DND-41 (cell line): ENCODE data around the gene RCAN2.

Experiments
- CTCF ChIP-seq: IDR thresholded peaks from 2 replicates; pipeline ENCODE4 v1.5.1; 2012; ENCODE audit warnings: borderline replicate concordance, low read length, moderate library complexity, mild to moderate bottlenecking; ENCODE audit not compliant: poor library complexity, severe bottlenecking; ENCODE audit errors: extremely low read depth
- EZH2 ChIP-seq: IDR thresholded peaks from 3 replicates; pipeline ENCODE4 v1.6.1; 2012; ENCODE audit warnings: borderline replicate concordance, low read depth, mild to moderate bottlenecking, moderate library complexity, low read length, inconsistent platforms; ENCODE audit not compliant: severe bottlenecking

- no peak for TF ChIP-seq CTCF
- no peak for TF ChIP-seq EZH2
Measured at GRCh38 chr6:46288835-46289234, 202.4 kb downstream of the RCAN2 start.
